ENCODE measurements around the gene LRRC39.
A peak's percentile ranks its signal among the peaks of the same experiment; 100 is the strongest.
"Not testable (repeated sequence)": the region's sequence is repeated elsewhere in the genome, so short reads cannot be mapped to it uniquely, and the experiment has no call there.

Gene LRRC39

DNA sequence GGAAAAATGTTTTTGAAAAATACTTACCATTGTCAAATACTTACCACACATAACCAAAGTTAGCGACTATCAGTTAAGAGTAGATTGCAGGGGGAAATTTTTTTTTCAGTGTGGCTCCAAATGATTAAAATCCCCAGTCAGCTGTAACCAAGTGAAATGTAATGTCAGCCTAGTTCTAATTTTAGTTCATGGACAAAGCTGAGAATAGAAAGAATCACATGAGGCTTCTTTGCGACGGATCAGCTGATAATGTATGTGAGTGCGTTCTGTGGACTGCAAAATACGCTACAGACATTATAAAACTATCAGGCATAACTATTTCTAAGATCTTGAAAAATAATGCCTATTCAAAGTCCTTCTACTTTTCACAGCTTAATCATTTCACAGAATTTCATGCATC is at the start of gene LRRC39:
Gene LRRC39, minus strand, starts transcription at position 166 of the 400 bp plus-strand sequence. CDS start 9,740 bp downstream, outside the sequence.
- no peak for DNase-seq

DNA sequence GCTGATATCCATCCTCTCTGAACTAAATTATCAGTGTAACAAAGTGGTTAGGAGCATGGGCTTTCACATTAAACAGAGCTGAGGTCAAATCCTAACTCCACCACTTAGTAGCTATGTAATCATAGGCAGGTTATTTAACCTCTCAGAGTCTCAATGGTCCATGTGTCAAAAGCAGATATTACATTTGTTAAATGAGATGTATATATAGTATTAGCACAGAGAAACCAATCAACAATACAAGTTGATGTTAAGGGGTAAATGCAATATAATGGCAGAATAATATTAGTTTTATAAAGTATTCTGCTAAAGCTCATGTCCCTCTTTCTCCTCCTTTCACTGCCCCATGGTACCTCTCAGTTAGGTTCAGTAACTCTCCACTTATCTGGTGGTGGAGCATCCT is 44.4 kb upstream of the LRRC39 start:
- no peak for DNase-seq

DNA sequence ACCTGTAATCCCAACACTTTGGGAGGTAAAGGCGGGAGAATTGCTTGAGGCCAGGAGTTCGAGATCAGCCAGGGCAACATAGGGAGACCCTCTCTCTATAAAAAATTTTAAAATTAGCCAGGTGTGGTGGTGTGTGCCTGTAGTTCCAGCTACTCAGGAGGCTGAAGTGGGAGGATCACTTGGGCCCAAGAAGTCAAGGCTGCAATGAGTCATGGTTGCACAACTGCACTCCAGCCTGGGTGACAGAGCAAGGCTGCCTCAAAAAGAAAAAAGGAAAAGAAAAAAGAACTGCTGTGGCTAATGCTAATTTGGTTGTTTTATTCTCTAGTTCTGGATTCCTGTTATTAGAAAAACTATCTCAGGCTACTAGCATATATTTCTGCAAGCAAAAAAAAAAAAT is 41.8 kb upstream of the LRRC39 start:
- DNase-seq: no peak

DNA sequence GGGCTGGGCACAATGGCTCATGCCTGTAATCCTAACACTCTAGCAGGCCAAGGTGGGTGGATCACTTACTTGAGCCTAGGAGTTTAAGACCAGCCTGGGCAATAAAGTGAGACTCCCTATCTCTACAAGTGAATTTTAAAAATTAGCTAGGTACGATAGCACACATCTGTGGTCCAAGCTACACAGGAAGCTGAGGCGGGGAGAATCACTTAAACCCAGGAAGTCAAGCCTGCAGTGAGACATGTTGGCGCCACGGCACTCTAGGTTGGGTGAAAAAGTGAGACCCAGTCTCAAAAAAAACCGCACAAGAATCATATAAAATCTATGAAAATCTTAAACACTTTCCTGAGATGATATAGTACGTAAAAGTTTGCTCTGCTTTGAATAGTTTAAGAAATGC is 41.4 kb upstream of the LRRC39 start:
- DNase-seq: no peak

DNA sequence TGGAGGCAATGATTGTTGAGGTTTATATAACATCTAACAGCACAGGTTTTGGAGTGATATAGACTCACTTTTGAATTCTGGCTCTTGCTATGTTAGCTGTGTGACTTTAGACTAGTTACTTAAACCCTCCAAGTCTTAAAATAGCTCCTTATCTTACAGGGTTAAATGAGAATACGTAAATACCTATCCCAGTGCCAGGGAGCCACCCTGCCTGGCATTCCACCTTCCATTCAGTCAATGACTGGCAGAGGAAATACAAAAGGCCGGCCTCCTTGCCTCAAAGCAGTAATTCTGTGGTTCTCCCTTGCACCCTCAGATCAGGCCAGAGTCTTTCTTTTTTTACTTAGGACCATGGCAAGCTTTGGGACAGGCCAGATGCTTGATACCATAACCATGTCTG is 39.8 kb upstream of the LRRC39 start:
- DNase-seq: no peak

DNA sequence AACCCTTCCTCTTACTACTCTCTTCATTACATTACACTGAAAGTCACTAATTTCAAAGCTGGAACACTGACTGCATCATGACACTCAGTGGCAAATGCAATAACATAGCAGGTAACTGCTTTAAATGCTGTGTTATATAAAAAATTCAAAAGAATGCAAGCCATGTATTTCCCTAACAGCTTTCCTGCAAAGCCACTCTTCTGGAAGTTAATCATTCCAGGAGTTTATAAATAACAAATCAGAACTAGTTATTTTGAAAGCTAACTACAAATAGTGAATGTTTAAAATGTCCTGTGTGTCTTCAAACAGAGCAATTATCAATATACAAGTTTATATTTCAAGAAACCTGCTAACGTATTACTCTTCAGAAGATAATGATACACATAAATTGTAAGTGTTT is 37.0 kb upstream of the LRRC39 start:
- no peak for DNase-seq

DNA sequence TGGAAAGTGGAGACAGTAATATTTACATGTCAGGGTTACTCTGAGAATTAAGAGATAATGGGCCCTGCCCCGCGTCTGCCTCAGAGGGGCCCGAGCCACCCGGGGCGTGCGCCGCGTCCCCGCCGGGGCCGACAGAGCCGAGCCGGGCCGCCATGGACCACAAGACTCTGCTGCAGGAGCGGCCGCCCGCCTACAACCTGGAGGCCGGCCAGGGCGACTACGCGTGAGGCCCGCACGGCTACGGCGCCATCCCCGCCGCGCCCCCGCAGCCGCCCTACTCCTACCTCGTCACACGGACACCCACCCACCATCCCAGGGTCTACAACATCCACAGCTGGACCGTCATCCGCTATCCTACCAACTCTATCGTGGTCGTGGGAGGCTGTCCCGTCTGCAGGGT is 35.1 kb upstream of the LRRC39 start:
- DNase-seq: no peak

DNA sequence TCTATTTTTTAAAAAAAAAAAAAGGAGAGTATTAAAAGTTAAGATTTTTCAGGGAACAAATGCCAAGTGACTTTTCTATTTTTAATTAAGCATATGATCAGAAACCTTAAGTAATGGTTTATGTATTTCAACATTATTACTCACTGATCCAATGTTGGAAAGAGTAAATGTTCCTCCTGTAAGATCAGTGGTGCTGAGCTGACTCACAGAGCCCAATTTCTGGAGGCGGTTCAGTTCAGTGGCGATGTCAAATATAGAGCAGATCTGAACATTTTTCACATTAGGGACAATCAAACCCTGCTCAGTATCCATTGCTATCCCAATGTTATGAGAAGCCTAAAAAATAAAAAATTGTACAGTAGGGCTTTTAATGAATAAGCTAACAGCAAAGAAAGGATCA is 28.2 kb upstream of the LRRC39 start:
- no peak for DNase-seq

DNA sequence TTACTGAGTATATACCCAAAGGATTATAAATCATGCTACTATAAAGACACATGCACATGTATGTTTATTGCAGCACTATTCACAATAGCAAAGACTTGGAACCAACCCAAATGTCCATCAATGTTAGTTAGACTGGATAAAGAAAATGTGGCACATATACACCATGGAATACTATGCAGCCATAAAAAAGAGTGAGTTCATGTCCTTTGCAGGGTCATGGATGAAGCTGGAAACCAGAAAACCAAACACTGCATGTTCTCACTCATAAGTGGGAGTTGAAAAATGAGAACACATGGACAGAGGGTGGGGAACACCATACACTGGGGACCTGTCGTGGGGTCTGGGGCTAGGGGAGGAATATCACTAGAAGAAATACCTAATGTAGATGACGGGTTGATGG is 27.5 kb upstream of the LRRC39 start:
- DNase-seq: not testable (repeated sequence)

DNA sequence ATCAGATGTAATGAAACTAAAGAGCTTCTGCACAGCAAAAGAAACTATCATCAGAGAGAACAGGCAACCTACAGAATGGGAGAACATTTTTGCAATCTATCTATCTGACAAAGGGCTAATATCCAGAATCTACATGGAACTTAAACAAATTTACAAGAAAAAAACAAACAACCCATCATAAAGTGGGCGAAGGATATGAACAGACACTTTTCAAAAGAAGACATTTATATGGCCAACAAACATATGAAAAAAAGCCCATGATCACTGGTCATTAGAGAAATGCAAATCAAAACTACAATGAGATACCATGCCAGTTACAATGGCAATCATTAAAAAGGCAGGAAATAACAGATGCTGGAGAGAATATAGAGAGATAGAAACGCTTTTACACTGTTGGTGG is 27.0 kb upstream of the LRRC39 start:
- DNase-seq: not testable (repeated sequence)

DNA sequence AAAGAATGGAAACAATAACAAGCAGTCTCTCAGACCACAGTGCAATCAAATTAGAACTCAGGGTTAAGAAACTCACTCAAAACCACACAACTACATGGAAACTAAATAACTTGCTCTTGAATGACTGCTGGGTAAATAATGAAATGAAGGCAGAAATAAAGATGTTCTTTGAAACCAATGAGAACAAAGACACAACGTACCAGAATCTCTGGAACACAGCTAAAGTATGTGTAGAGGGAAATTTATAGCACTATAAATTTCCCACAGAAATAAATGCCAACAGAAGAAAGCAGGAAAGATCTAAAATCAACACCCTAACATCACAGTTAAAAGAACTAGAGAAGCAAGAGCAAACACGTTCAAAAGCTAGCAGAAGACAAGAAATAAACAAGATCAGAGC is 24.6 kb upstream of the LRRC39 start:
- DNase-seq: not testable (repeated sequence)

DNA sequence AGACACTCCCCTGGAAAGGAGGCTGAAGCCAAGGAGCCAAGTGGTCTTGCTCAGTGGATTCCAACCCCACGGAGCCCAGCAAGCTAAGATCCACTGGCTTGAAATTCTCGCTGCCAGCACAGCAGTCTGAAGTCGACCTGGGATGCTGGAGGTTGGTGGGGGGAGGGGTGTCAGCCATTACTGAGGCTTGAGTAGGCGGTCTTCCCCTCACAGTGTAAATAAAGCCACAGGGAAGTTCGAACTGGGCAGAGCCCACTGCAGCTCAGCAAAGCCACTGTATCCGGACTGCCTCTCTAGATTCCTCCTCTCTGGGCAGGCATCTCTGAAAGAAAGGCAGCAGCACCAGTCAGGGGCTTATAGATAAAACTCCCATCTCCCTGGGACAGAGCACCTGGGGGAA is 22.0 kb upstream of the LRRC39 start:
- not testable (repeated sequence) for DNase-seq

DNA sequence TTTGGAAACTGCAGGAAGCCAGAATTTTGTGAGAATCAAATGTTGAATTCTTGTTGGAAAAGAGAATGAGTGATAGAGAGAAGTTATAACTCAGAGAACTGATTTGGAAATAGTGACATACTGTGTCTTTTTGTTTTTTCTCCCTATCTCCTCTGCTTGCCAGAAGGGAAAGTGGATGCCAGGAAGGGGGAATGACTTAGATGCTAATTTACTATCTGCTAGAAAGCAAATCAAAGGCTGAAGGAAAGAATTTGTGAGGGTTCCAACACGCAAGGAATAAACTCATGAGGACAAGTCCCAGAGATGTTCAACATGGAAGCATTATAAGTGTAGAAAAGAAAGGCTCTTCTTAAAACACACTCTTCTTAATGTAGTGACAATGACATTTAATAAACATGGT is 20.5 kb upstream of the LRRC39 start:
- DNase-seq: no peak

DNA sequence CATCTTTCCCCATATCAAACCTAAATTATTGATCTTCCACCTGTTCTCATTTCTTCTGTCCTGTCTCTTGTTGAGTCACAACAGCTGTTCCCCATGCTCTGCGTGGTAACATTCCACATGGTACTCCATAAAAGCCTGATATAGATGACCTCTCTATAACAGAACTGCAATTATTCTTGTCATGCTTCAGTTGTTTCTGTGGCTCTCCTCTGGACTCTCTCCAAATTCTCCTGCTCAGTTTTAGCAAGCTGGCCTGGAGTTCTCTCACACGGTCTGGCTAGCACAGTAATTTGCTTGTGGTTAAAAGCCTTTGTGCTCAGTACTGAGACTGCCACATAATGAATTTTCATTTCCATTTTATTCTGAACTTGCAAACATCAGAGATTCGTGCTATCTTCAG is 10.6 kb upstream of the LRRC39 start:
- DNase-seq: peak; percentile 48

DNA sequence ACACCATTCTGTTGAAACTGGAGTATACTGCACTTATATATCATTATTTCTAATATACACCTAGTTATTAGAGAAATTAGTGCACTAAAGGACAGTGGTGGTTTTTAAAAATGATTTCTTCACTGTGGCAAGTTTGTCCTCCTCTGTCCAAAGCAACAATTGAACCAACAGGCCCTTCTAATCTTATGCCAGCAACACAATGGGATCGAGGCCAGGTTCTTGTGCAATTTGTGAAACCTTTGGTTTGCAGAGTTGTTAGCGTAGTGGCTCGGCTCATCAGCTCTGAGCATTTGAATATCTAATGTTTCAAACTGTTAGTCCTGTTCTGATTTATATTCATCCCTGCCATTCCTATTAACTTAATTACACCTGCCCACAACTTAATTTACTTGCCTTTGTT is 9.9 kb upstream of the LRRC39 start:
- no peak for DNase-seq

DNA sequence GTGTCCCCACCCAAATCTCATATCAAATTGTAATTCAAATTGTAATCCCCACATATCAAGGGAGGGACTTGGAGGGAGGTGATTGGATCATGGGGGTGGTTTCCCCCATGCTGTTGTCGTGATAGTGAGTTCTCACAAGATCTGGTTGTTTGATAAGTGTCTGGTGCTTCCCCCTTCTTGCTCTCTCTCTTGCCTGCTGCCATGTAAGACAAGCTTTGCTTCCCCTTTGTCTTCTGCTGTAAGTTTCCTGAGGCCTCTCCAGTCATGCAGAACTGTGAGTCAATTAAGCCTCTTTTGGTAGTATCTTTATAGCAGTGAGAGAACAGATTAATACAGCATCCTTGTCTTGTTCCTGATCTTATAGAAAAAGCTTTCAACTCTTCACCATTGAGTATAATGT is 6.5 kb upstream of the LRRC39 start:
- no peak for DNase-seq

DNA sequence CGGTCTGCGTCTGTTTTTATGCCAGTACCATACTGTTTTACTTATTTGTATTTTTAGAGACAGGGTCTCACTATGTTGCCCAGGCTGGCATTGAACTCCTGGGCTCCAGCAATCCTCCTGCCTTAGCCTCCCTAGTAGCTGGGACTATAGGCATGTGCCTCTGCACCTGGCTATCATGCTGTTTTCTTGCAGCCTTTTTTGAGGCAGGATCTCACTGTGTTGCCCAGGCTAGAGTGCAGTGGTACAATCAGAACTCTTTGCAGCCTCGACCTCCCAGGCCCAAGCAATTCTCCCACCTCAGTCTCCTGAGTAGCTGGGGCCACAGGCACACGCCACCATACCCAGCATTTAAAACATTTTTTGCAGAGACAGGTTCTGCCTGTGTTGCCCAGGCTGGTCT is 5.3 kb upstream of the LRRC39 start:
- DNase-seq: no peak

DNA sequence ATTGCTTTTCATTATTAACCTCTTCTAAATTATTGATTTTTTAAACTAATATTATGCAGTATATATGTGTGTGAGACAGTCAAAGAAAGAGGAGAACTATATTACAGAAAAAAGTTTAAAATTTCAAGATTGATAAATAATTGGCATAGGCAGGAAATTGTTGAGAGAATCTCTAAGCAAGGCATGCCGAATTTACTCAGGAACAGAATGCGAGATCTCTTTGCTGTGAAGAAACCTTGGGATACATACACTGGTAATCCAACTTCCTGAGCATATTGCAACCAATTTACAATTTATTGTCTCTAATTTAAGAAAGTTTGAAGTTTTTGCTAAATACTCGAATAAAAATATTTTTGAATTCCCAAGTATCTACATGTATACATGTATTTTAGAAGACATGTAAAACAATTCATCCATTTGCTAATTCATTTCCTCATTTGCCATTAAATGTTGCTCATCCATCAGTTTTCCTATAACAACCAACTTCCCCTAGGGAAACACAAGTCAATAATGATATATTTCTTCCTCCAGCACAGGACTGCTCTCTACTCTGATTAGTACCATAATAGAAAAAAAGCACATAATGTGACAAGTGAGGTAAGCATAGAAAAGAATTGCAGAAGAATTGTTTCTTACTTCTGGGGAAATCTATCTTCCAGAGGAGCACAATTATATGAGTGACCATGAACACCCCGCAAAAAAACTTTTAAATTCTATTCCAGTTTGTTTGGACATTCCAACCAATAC is 588 bp downstream of the LRRC39 start:
- DNase-seq: no peak

DNA sequence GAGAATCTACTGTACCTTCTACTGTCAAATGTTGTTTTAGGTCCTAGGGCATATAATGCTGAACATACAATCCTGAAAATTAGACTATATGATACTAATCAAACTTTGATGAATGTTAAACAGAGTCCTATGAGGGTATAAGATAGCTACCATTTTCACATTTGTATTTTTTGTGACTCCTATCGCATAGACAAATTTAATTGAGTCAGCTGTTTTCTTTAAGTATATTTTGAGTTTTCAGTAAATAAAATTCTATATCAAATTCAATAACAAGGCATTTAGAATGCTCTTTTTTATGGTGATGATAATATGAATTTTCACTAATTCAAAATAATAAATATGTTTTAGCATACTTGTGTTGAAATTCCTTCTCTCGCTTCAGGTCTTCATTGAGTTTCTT is 10.0 kb downstream of the LRRC39 start:
- DNase-seq: no peak

DNA sequence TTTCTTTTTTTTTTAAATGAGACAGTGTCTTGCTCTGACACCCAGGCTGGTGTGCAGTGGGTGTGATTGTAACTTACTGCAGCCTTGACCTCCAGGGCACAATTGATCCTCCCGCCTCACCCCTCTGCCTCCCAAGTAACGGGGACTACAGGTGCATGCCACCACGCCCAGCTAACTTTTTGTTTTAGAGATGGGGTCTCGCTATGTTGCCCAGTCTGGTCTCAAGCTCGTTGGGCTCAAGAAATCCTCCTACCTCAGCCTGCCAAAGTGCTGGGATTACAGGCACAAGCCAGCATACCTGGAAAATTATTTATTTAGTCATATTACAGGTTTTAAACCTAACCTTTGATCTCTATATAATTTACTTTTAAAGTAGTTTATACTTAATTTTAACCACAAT is 13.4 kb downstream of the LRRC39 start:
- no peak for DNase-seq

DNA sequence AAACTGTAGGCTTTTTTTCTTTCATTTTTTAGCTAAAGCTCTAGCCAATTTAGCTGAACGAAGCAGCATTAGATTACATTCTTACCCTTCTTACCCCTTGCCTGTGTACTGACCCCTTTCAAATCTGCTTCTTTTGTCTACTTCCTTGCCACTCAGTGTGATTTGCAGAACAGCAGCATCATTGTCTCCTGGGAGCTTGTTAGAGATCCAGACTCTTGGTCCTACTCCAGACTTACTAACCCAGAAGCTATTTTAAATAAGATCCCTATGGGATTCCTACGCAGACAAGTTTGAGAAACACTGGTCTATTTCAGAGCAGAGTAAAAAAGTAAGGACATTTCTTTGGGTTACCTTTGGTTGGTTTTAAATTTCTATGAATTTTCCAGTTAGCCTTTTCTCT is 13.8 kb downstream of the LRRC39 start:
- DNase-seq: no peak

DNA sequence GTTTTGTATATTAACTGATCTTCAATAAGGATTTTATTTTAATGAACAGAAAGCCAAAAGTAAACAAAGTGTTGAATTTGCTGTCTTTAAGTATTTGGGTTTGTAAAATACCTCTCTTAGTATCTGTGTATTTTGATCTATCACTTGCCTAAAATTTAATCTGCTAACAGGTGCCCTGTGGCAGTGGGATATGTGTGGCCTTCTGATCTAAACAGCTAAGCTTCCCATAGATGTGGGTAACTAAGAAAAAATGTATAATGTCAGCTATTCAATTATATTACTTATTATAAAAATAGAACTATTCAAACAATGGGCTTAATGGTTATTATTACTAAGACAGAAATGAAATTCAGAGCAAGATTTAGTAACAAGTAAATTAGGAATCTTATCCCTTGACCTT is 15.2 kb downstream of the LRRC39 start:
- no peak for DNase-seq

DNA sequence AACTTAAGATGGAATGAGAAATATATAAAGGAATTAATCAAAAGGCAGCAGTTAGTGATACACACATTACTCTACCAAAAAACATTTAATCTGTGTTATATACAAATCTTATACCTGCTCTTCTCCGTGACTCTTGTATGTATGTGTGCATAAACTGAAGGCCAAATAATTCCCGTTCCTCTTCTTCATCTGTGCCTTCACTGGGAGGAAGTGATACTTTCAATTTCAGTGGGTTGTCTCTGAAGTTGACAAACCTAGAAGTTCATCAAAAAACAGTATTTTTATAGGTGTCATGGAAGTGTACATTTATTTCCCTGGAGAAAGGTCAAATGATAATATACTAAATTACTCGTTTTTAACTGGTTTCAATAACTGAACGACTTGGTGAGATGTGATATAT is 25.8 kb downstream of the LRRC39 start:
- no peak for DNase-seq

DNA sequence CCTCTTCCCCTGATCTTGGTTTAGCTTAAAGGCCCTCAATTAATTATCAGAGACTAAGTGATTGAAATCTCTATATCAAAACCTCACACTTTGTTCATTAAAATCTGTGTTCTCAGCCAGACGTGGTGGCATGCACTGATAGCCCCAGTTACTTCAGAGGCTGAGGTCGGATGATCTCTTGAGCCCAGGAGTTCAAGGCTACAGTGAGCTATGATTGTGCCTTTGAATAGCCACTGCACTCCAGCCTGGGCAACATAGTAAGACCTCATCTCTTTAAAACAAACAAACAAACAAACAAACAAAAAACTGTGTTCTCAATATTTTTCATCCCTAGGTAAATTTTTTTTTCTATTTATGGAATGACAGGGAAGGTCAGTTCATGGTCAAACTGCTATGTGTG is 26.4 kb downstream of the LRRC39 start:
- DNase-seq: no peak

DNA sequence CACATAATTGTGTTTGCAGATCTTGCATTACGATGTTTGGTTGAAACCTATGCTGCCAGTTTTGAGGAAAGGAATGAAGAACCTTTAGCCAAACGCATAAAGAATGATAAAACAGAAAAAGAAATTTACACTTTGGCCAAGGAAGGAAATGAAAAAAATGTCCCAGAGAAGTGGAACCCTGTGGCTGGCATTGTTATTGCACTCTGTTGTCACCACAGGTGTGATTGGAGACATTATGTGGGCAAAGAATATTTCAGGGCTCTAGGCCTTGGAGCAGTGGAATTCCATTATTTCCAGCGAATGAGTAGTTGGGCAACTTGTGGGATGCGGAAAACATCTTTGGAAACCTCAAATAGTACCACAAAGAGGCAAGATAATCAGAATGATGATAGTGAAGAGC is 30.2 kb downstream of the LRRC39 start:
- DNase-seq: no peak

DNA sequence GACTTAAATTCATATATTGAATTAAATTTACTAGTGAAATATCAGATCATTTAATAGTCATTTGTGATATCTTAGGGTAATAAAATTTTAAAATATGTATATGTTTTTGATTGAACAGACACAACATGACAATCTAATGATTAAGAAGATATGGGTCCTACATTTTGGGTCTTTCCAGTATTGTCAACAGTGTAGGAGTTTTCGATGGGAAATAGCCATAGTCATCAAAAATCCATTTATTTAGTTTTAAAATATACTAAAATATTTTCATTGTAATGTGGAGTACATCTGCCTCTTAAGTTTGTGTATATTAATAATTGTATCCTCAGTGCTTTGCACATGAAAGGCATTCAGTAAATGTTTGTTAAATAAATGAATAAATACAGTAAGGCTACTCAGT is 31.1 kb downstream of the LRRC39 start:
- DNase-seq: no peak
